Testis (tissue), 2 donors: ENCODE data around the gene YPEL4.

Experiments
- CTCF ChIP-seq, 3 experiments: fragments of 450-650 bp in 2 of 3; fragments of 200-600 bp in 1 of 3; sonication (generic) in 1 of 3; IDR thresholded peaks; one replicate each; pipeline ENCODE4 v1.5.1; 2016 to 2019; ENCODE audit warnings: antibody characterized with exemption in 3 of 3, mild to moderate bottlenecking in 2 of 3, moderate library complexity in 1 of 3
- POLR2A ChIP-seq: fragments of 450-650 bp; IDR thresholded peaks from one replicate; pipeline ENCODE4 v1.6.1; 2017; ENCODE audit warnings: antibody characterized with exemption, mild to moderate bottlenecking, moderate library complexity

DNA sequence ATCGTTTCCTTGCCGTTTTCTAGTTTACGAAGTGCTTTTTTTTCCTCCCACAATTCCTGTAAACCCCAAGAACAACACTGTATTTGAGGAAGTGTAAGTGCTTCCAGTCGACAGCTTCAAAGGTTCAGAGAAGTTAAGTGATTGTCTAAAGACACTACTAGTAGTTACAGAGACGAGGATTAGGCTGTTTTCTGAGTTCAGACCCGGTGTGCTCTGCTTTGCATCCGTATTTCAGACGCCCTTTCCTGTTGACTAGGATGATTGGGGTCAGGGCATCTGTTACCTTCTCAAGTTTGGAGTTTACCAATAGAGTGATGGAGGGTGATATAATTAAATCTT lies 8.3 kb upstream of the YPEL4 start:
- TF ChIP-seq CTCF (IDR thresholded peaks at IDR 0.05) (no peak), POLR2A (no peak)
